Measurements from ENCODE around the gene PPARD.
A peak's percentile ranks its signal among the peaks of the same experiment; 100 is the strongest.

GRCh38 chr6:35342258-35343091, at the start of gene PPARD:
- peak; percentile 94 to 99 (median 98) for TF ChIP-seq CTCF (IDR thresholded peaks at IDR 0.05)
- TF ChIP-seq POLR2A (IDR thresholded peaks at IDR 0.05), result peak; percentile 67 to 79
- TF ChIP-seq POLR2AphosphoS5 (IDR thresholded peaks at IDR 0.05), result peak; percentile 87

Data from gastroesophageal sphincter (tissue), 3 donors.